Measurements from ENCODE around the gene MRM2. TPM values are rescaled to one million over a fixed set of nuclear protein-coding genes. Genes with fewer than 3 reads are reported as not detected.

The MRM2 gene
- total RNA-seq, 1 experiment from 2014 or later: 62.2 TPM

Other genes with a start within 250 kb of the MRM2 start
- 70.3 and 127 TPM in 2 replicates for gene MAD1L1, start 9.3 kb downstream of the MRM2 start, total RNA-seq (2014; rRNA removed; shearing (Covaris generic))
- 94.5 and 112 TPM in 2 replicates for gene NUDT1, start within 50 bp of the MRM2 start, total RNA-seq (2014; rRNA removed; shearing (Covaris generic))
- gene SNX8, start 72.2 kb upstream of the MRM2 start, total RNA-seq (2014; rRNA removed; shearing (Covaris generic)): 27.2 and 36.2 TPM in 2 replicates
- 228 and 229 TPM in 2 replicates for gene EIF3B, start 112.6 kb upstream of the MRM2 start, total RNA-seq (2014; rRNA removed; shearing (Covaris generic))
- gene CHST12, start 161.4 kb upstream of the MRM2 start, total RNA-seq (2014; rRNA removed; shearing (Covaris generic)): 9.8 and 17.3 TPM in 2 replicates
- not detected in 2 replicates for gene GRIFIN, start 234.2 kb upstream of the MRM2 start, total RNA-seq (2014; rRNA removed; shearing (Covaris generic))

Data from A172 (cell line).